Fibroblast of pulmonary artery (primary cell): ENCODE data around the gene AGPAT2.

Source experiments
- DNase-seq: peaks from one replicate; pipeline ENCODE4 v3.0.0-alpha.2; 2010; ENCODE audit warnings: low read depth
- H3K4me3 ChIP-seq: replicated peaks from 2 replicates; pipeline ENCODE4 v1.5.1; 2011; ENCODE audit warnings: low read depth, mild to moderate bottlenecking, control low read depth, low read length, moderate library complexity
- TF ChIP-seq, protein P1 (sequence below): IDR thresholded peaks from 2 replicates; pipeline ENCODE4 v1.5.1; 2011; ENCODE audit warnings: mild to moderate bottlenecking, control low read depth, low read length, inconsistent platforms; ENCODE audit errors: missing control alignments

Gene AGPAT2

DNA sequence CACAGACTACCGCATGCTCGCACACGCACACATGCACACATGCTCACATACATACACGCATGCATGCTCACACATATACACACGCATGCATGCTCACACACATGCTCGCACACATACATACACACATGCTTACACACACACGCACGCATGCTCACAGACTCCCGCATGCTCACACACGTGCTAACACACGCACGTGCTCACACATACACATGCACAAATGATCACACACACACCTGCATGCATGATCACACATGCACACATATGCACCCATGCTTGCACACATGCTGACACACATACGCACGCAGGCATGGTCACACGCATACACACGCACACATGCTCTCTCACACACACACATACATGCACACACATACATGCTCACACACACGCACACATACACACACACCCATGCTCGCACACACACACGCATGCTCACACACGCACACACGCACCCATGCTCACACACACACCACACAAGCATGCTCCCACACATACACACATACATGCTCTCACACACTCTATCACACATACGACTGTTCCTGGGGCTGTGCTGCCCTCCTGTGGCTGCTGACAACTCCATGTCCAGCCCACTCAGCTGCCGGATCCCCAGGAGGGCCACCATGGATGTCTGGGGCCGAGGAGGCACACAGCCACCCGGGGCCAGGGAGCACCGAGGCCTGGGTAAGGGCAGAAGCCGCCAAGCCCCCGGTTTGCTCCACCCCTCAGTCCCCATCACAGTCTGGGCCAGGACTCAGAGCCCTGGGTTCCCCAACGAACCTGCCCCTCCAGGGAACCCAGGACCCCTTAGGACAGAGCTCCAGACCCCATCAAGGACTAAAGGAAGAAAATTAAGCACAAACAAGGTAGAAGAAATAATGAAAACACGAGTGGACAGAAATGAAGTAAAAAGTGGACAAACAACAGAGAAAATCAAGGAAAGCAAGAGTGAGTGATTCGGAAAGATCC lies 55.9 kb downstream of the AGPAT2 start:
- TF ChIP-seq, protein P1, sequence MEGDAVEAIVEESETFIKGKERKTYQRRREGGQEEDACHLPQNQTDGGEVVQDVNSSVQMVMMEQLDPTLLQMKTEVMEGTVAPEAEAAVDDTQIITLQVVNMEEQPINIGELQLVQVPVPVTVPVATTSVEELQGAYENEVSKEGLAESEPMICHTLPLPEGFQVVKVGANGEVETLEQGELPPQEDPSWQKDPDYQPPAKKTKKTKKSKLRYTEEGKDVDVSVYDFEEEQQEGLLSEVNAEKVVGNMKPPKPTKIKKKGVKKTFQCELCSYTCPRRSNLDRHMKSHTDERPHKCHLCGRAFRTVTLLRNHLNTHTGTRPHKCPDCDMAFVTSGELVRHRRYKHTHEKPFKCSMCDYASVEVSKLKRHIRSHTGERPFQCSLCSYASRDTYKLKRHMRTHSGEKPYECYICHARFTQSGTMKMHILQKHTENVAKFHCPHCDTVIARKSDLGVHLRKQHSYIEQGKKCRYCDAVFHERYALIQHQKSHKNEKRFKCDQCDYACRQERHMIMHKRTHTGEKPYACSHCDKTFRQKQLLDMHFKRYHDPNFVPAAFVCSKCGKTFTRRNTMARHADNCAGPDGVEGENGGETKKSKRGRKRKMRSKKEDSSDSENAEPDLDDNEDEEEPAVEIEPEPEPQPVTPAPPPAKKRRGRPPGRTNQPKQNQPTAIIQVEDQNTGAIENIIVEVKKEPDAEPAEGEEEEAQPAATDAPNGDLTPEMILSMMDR, result peak; percentile 87
- DNase-seq, result peak; percentile 89
- H3K4me3 ChIP-seq, result no peak overlapping the region

DNA sequence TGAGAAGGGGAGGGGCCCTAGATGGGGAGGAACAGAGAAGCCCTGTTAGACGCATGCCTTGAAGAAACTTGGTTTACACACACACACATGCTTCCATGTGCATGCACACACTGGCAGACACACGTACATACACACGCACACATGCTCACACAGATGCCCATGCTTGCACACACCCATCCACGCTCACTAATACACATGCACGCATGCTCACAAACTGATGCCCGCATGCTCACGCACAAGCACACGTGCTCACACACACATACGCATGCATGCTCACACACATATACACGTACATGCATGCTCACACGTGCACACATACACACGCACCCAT lies 56.6 kb downstream of the AGPAT2 start:
- TF ChIP-seq, protein P1, result no peak
- H3K4me3 ChIP-seq, result no peak overlapping the region
- DNase-seq, result no peak

DNA sequence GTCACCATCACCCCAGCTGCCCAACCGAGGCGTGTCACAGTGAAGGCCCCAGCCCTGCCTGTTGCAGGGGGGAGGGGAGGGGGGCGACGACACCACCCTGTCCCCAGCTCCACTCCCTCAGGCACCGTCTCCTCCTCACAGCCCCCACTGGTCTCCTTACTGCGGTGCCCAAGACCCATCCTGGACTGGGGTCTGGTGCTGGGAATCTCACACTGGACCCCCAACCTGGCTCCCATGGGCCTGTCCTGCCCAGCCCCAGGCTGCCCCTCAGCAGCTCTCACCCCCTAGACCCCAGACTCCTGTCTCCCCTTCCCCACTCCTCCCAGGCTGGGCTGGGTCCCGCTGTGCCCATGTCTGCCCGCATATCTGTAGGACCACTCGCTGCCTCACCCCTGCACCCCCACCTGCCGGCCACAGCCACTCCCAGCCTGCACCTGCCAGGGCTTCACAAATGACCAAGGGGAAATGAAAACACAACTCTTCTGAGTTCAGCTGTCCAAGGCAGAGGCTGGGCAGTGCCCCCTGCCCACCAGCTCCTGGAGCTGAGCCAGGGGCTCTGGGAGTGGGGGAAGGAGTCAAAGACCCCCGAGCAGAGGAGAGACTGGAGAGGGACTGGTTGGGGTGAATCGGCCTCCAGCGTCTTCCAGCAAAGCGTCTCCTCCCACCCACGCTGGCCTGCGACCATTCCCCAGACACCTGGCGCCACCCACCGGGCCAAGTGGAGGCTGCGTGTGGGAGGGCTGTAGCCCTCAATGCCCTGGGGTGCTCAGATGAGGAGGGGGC lies 57.2 kb downstream of the AGPAT2 start:
- H3K4me3 ChIP-seq, result no peak overlapping the region
- TF ChIP-seq, protein P1, result peak; percentile 65
- peak; percentile 59 for DNase-seq

DNA sequence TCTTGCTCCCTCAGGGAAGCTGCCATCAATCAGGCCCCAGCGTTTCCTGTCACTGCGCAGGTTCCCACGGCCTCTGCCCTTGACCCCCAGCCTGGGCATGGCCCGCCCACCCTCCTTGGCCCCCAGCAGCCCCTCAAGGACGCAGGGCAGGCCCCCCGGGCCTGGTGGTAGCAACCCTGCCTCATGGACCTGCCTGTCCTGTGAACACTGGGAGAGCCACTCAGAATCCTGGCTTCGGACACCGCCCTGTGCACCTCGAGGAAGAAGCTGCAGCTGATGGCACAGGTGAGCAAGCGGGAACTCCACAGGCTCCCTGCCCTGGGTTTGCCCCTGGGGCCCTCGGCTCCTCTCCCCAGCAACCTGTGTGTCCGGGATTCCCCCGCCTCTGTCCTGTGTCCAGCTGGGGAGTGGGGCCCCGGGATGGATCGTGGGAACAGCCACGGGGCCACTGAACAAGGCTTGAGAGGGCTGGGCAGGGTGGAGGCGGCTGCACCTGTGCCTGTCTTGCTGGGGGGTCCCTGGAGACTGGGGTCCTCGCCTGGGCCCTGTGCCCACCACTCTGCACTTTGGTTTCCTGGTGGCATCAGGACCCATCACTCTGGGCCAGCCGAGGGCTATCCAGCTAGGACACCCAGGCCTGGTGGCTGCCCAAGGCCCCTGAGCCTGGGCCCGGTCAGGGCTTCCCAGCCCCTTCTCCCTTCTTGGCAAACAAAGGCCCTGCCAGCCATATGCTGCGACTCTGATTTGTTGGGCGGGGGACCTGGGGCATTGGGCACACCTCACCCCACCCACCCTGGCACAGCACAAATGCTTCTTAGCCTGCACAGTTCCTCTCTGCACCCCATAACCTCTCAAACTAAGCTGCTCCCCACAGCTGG lies 58.0 kb downstream of the AGPAT2 start:
- no peak overlapping the region for H3K4me3 ChIP-seq
- TF ChIP-seq, protein P1, result no peak

DNA sequence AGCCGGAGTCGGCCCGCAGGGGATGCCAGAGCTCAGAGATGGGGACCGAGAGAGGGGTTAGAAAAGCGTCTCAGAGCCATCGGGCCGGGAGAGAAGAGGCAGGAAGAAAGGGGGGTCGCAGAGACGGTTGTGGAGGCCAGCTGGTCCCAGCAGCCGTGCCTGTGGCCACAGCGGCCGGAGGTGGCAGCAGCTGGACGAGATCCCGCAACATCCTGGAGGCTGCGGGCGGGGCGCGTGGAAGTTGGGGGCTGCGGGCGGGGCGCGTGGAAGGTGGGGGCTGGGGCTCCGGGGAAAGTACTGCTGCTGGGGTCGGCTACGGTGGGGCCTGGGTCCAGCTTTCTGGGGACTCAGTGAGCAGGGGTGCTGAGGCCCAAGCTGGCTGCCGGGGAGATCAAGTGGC lies 59.0 kb downstream of the AGPAT2 start:
- DNase-seq, result no peak
- no peak overlapping the region for H3K4me3 ChIP-seq
- TF ChIP-seq, protein P1, result no peak

More for the DNA sequence above, 58.0 kb downstream of the AGPAT2 start:
- no peak for DNase-seq

DNA sequence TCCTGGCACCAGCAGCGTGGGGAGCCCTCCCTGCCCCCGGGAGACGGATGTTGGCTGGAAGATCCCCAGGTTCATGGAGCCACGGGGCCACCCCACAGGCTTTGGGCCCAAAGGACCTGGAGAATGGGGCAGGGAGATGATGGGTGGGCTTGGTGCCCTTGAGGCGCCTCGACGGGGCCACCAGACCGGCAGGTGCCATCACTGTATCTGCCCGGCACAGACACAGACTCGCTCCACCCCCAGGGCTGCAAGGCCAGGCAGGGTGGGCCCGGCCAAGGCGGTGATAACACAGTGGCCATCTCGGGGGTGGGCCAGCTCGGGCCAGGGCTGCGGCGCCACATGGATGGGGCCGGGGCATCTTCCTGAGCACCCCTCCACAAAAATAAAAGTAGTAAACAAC lies 59.6 kb downstream of the AGPAT2 start:
- no peak overlapping the region for H3K4me3 ChIP-seq
- DNase-seq, result no peak
- TF ChIP-seq, protein P1, result no peak
